GM12878 (cell line): Measurements from ENCODE around the gene FAS. TPM values are rescaled to one million over a fixed set of nuclear protein-coding genes. Genes with fewer than 3 reads are reported as not detected.

Experiments
- ATAC-seq: fragments of 200-7000 bp; cut with Tn5 transposase; 3 replicates; pipeline ENCODE4 v1.9.1; 2020; ENCODE audit warnings: mild to moderate bottlenecking, moderate library complexity
- BruUV-seq: library from RNA; stranded (reverse); fragments of 400-500 nt; replicated peaks from 2 replicates; lab custom pipeline; 2021; lab: Mats Ljungman, UMichigan
- CTCF ChIA-PET: fragments of 300-600 bp; sonication (Branson Sonifier 250); formaldehyde crosslinking; extraction: SDS; loops from one replicate; lab custom pipeline; 2021; ENCODE audit warnings: inconsistent platforms; lab: Yijun Ruan, JAX
- POLR2A ChIA-PET: fragments of 350-600 bp; formaldehyde crosslinking; extraction: SDS; loops from one replicate; lab custom pipeline; 2021; ENCODE audit warnings: inconsistent platforms; lab: Charles Lee
- RAD21 ChIA-PET: fragments of 300-600 bp; sonication (Branson Sonifier 250); formaldehyde crosslinking; loops from one replicate; lab custom pipeline; 2023; ENCODE audit warnings: antibody characterized with exemption; ENCODE audit not compliant: unreplicated experiment; lab: Charles Lee
- SMC1A ChIA-PET: fragments of 300-600 bp; sonication (Branson Sonifier 250); formaldehyde crosslinking; loops from one replicate; lab custom pipeline; 2023; ENCODE audit not compliant: unreplicated experiment, uncharacterized antibody; lab: Charles Lee
- DNase-seq: peaks from one replicate; pipeline ENCODE4 v3.0.0-alpha.2; 2011; ENCODE audit warnings: low read depth, low spot score
- FAIRE-seq: peaks from 3 replicates; lab custom pipeline; 2011; peaks lifted over from hg19 to GRCh38; lab: Jason Lieb, UNC
- H2AFZ ChIP-seq: 2 replicates; pipeline ENCODE4 v1.6.0; 2011; ENCODE audit warnings: low read depth, low read length, control low read depth; ENCODE audit not compliant: control insufficient read depth
- H3K27ac ChIP-seq: 2 replicates; pipeline ENCODE4 v1.5.1; 2011; ENCODE audit warnings: control low read depth; ENCODE audit not compliant: control insufficient read depth, insufficient read depth
- H3K27me3 ChIP-seq, 2 experiments: replicated peaks in 1 of 2; 2 replicates each; pipeline versions ENCODE4 v1.6.0 to v1.6.1; 2011; ENCODE audit warnings: low read length in 1 of 2; ENCODE audit not compliant: control insufficient read depth in 2 of 2, insufficient read depth in 2 of 2
- H3K36me3 ChIP-seq, 2 experiments: 2 replicates each; pipeline ENCODE4 v1.5.1; 2011; ENCODE audit warnings: low read length in 1 of 2; ENCODE audit not compliant: control insufficient read depth in 2 of 2, insufficient read depth in 2 of 2
- H3K4me1 ChIP-seq: 2 replicates; pipeline ENCODE4 v1.6.1; 2011; ENCODE audit warnings: mild to moderate bottlenecking, low read length, moderate library complexity, mixed read lengths; ENCODE audit not compliant: control insufficient read depth, insufficient read depth
- H3K4me2 ChIP-seq: 2 replicates; pipeline ENCODE4 v1.6.0; 2011; ENCODE audit warnings: control low read depth; ENCODE audit not compliant: control insufficient read depth, insufficient read depth
- H3K4me3 ChIP-seq: fragments of 200-600 bp; sonication (generic); 2 replicates; pipeline ENCODE4 v1.5.1; 2016
- H3K79me2 ChIP-seq: 2 replicates; pipeline ENCODE4 v1.6.0; 2011; ENCODE audit warnings: low read length; ENCODE audit not compliant: control insufficient read depth, insufficient read depth
- H3K9ac ChIP-seq: 2 replicates; pipeline ENCODE4 v1.8.0; 2011; ENCODE audit warnings: low read length, control low read depth, mixed read lengths; ENCODE audit not compliant: control insufficient read depth, insufficient read depth
- H3K9me3 ChIP-seq: replicated peaks from 3 replicates; pipeline ENCODE4 v1.5.1; 2011; ENCODE audit warnings: mild to moderate bottlenecking, low read length; ENCODE audit not compliant: control insufficient read depth, insufficient read depth
- H4K20me1 ChIP-seq: 2 replicates; pipeline ENCODE4 v1.6.0; 2011; ENCODE audit not compliant: control insufficient read depth, insufficient read depth
- ATF3 ChIP-seq: IDR thresholded peaks from 2 replicates; pipeline ENCODE4 v1.6.1; 2011; ENCODE audit warnings: low read depth, mild to moderate bottlenecking, low read length, moderate library complexity, borderline replicate concordance; ENCODE audit errors: extremely low read depth
- MEF2B ChIP-seq: fragments of 450-650 bp; IDR thresholded peaks from 2 replicates; pipeline ENCODE4 v1.6.1; 2018; ENCODE audit warnings: mild to moderate bottlenecking, moderate library complexity; ENCODE audit not compliant: partially characterized antibody, poor library complexity, severe bottlenecking
- RELA ChIP-seq: fragments of 450-650 bp; IDR thresholded peaks from 2 replicates; pipeline ENCODE4 v1.8.0; 2014; ENCODE audit warnings: borderline replicate concordance; ENCODE audit not compliant: partially characterized antibody
- SPI1 ChIP-seq: IDR thresholded peaks from 2 replicates; pipeline ENCODE4 v1.6.1; 2011; ENCODE audit warnings: low read depth, mild to moderate bottlenecking, low read length, moderate library complexity, borderline replicate concordance; ENCODE audit not compliant: insufficient read depth
- YBX1 ChIP-seq: fragments of 450-650 bp; IDR thresholded peaks from 2 replicates; pipeline ENCODE4 v1.6.1; 2016; ENCODE audit warnings: antibody characterized with exemption
- WGBS: methylation state at CpG from one replicate; pipeline ENCODE4 v1.1.6; 2016; ENCODE audit warnings: low lambda C conversion rate; ENCODE audit not compliant: insufficient replicate concordance, insufficient coverage; ENCODE audit errors: missing lambda C conversion rate; 5-methylcytosine and 5-hydroxymethylcytosine counted together
- in situ Hi-C: fragments of 300-500 bp; cut with MboI; formaldehyde crosslinking; loops from 9 replicates; pipeline ENCODE4 v1.14.3; 2018; ENCODE audit warnings: mixed read lengths
- intact Hi-C: fragments of 100-400 bp; cut with micrococcal nuclease; formaldehyde crosslinking; loops from one replicate; pipeline ENCODE4 v1.14.2; 2022; ENCODE audit not compliant: unreplicated experiment
- polyA plus RNA-seq, 11 experiments: library from polyadenylated mRNA; depleted of rRNA in 4 of 11; unstranded in 6 of 11; stranded (reverse) in 5 of 11; fragments of >200 nt; fragmentation: Nextera tagmentation in 4 of 11; fragmentation: Illumina TruSeq in 1 of 11; extraction: Ambion mirVana in 4 of 11; extraction: Trizol in 1 of 11; gene quantifications; 1 replicate in 1 of 11; 2 replicates in 10 of 11; pipeline versions ENCODE4 v1.2.1 to v1.2.3, GENCODE V29; 2011 to 2016; ENCODE audit warnings: inconsistent platforms in 2 of 11, missing spikeins in 2 of 11, low read depth in 1 of 11
- total RNA-seq, 4 experiments: library from RNA; depleted of rRNA in 3 of 4; stranded (reverse); fragments of >200 nt in 3 of 4; fragmentation: Illumina TruSeq in 1 of 4; extraction: Trizol in 1 of 4; gene quantifications; 2 replicates each; pipeline versions ENCODE4 v1.2.1 to v1.2.3, GENCODE V29; 2013 to 2021
- TF ChIP-seq, protein P1 (sequence below): fragments of 450-650 bp; formaldehyde crosslinking; IDR thresholded peaks from 2 replicates; pipeline ENCODE4 v1.4.0; 2022; ENCODE audit warnings: mild to moderate bottlenecking, moderate library complexity

FAS gene
- total and polyA plus RNA-seq, 10 of the 15 experiments (the other 5 are each of a cell fraction or from before 2014, with no cell fraction given): 50.1 to 147 (median 69.9) TPM

- SMC1A ChIA-PET: interaction anchor here (1.6 to 2.2 kb wide), 2 partner anchors 9 to 147 kb away, joined by 4 to 7 read pairs; no protein-coding TSS in a partner anchor
- no peaks in the 10 kb centered on the region for H3K27me3 ChIP-seq
- POLR2A ChIA-PET: no interaction called here
- in situ Hi-C loops: no loop called here
- RAD21 ChIA-PET: interaction anchor here (0.9 to 1.2 kb wide), 2 partner anchors 9 to 41 kb away, joined by 3 to 5 read pairs; no protein-coding TSS in a partner anchor
- H3K79me2 ChIP-seq: no peaks in the 10 kb centered on the region
- H3K4me3 ChIP-seq: no peak overlapping the region
- H4K20me1 ChIP-seq: no peaks in the 10 kb centered on the region
- DNase-seq: no peak
- H3K9me3 ChIP-seq: no peaks in the 10 kb centered on the region
- no peaks in the 10 kb centered on the region for H3K36me3 ChIP-seq
- no peak overlapping the region for H3K4me2 ChIP-seq
- H3K27ac ChIP-seq: no peak overlapping the region
- no peak for ATAC-seq
- no peaks in the 10 kb centered on the region for H3K4me1 ChIP-seq
- BruUV-seq: no TSS peak
- no peak overlapping the region for H3K9ac ChIP-seq
- no peak for FAIRE-seq
- WGBS: 95% methylated on average over 2 of the region's 2 CpGs
- no peak for TF ChIP-seq RELA
- TF ChIP-seq ATF3: no peak
- TF ChIP-seq SPI1: no peak
- TF ChIP-seq MEF2B: no peak
- TF ChIP-seq, protein P1, sequence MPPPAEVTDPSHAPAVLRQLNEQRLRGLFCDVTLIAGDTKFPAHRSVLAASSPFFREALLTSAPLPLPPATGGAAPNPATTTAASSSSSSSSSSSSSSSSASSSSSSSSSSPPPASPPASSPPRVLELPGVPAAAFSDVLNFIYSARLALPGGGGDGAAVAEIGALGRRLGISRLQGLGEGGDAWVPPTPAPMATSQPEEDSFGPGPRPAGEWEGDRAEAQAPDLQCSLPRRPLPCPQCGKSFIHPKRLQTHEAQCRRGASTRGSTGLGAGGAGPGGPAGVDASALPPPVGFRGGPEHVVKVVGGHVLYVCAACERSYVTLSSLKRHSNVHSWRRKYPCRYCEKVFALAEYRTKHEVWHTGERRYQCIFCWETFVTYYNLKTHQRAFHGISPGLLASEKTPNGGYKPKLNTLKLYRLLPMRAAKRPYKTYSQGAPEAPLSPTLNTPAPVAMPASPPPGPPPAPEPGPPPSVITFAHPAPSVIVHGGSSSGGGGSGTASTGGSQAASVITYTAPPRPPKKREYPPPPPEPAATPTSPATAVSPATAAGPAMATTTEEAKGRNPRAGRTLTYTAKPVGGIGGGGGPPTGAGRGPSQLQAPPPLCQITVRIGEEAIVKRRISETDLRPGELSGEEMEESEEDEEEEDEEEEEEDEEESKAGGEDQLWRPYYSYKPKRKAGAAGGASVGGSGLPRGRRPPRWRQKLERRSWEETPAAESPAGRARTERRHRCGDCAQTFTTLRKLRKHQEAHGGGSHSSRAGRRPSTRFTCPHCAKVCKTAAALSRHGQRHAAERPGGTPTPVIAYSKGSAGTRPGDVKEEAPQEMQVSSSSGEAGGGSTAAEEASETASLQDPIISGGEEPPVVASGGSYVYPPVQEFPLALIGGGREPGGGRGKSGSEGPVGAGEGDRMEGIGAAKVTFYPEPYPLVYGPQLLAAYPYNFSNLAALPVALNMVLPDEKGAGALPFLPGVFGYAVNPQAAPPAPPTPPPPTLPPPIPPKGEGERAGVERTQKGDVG: no peak
- no peak for TF ChIP-seq YBX1
- TF ChIP-seq, all 136 proteins: peak for 0
- intact Hi-C loops: no loop called here
- H2AFZ ChIP-seq: no peak overlapping the region
- CTCF ChIA-PET: interaction anchor here (0.9 to 1.7 kb wide), 5 partner anchors 9 to 228 kb away, joined by 3 to 9 read pairs (median 3); partner anchors contain the start of gene CH25H
Measured at GRCh38 chr10:88978463-88978862, 12.1 kb upstream of the FAS start.
